Head of caudate nucleus (tissue), 42 donors: ENCODE results near the gene FAM3A.

Source experiments
- DNase-seq, 42 donors: peaks; one replicate each; pipeline versions ENCODE4 v3.0.0 to v3.0.0-alpha.2; 2020 to 2021; ENCODE audit warnings: mixed read lengths in 7 of 42
- intact Hi-C: fragments of 100-400 bp; cut with DNase I; formaldehyde crosslinking; loops from one replicate; pipeline ENCODE4 v1.15.0; 2022

The FAM3A gene

DNA sequence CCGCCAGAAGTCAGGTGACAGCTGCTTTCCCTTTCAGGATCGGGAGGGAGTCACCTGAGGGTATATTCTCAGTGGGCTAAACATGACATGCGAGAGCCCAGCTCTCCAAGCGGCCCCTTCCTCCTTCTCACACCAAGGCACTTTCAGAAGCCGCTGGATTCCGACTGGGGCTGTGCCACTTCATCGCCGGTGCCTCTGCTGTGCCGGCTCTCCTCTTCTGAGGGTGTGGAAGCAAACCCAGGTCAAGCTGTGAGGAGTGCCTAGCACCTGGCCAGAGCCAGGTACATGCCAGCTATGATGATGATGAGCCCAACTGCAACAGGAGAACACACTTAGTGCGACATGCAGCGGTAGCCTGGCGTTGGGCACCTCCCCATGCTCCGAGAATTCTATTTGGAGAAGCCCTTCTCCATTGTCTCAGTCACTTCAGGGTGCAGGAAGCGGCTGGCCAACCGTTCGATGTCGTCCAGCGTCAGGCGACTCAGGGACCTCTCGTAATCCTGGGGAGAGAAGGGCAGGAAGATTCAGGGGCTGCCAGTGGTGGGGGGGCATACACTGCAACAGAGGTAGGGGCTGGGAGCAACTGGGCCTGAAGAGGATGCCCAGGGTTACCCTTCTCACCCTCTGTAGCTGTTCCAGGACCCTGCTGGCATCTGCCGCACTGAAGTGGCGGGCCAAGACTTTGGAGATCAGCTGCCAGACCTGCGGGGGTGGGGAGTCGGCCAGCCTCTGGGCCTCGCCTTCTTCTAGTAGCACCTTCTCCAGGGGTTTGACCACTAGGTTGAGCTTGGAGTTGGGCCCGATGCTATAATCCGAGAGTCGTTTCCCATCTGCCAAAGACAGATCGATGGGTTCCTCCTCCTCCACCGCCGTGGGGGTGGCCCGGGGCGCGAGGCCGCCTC, 30.6 kb downstream of the FAM3A start:
- peak in 1 of 42 donors; percentile 17 for DNase-seq
- intact Hi-C loops = no loop called here

DNA sequence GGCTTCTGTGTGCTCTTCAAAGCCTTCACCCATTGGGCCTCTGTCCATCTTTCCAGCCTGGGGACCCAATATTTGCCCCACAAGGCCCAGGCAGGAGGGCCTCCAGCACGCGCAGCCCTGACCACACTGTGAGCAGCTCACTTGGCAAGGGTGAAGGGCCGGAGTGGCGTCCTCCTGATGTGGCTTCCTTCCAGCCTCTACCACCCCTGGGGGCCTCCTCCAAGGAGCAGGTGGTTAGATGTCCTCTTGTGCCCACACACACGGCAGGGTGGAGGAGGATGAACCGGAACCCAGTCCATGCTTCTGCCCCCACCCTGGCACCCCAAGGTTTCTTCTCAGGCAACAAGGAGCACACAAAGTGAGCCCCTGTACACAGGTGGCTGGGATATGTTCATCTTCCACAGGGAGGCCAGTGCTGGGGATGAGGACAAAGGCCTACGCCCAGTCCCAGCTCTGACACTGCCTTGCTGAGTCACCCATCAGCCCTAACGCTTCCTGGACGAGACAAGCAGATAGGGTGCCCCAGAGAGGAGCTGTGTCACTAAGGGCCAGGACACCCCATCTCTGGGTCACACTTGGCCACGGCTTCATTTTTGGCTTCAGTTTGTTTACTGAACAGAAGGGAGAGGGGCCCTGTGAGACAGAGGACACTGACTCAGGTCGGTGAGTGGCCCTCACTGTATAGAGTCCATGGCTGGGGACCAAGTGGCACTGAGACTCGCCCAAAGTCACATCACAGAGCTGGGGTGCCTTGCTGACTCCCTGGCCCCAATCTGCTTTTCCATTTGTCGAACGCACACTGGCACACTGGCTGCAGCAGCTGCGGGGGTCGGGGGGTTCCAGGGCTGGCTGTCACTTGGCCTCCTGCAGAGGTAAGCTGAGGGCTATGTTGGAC, 31.5 kb downstream of the FAM3A start:
- DNase-seq = no peak
- intact Hi-C loops = no loop called here

DNA sequence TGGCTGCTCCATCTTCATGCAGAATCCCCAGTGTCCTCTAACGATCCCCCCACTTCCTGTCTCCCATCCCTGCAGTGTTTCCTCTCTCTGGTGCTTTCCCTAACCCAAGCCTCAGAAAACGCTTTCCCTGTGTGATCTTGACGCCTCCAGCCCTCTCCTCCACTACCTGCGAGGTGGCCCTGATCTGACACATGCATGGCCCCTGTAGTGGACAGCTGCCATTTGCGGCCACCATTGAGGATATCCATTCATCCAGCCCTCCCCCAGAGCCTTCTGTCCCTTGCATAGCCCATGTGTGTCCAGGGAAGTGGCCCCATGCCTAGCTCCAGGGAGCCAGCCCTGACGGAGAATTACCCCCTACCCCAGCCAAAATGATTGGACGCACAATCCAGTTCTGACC, 32.7 kb downstream of the FAM3A start:
- intact Hi-C loops = no loop called here
- no peak for DNase-seq

DNA sequence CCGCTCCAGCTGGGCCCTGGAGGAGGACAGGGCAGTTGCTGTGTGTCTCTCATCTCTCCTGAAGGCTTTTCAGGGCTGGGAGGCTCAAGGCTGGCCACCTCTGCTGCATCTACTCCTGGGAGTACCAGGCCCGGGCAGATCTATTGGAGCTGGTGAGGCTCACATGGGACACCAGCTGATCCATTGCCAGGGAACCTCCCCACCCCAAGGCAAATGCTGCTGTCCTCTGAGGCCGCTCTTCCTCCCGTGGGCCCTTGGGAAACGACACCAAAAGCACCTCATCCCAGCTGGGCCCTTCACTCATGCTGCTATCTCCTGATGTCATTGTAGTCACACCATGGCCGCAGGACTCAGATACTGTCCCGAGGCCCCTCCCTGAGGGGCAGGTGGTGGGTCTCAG, 33.2 kb downstream of the FAM3A start:
- intact Hi-C loops = no loop called here
- no peak for DNase-seq

DNA sequence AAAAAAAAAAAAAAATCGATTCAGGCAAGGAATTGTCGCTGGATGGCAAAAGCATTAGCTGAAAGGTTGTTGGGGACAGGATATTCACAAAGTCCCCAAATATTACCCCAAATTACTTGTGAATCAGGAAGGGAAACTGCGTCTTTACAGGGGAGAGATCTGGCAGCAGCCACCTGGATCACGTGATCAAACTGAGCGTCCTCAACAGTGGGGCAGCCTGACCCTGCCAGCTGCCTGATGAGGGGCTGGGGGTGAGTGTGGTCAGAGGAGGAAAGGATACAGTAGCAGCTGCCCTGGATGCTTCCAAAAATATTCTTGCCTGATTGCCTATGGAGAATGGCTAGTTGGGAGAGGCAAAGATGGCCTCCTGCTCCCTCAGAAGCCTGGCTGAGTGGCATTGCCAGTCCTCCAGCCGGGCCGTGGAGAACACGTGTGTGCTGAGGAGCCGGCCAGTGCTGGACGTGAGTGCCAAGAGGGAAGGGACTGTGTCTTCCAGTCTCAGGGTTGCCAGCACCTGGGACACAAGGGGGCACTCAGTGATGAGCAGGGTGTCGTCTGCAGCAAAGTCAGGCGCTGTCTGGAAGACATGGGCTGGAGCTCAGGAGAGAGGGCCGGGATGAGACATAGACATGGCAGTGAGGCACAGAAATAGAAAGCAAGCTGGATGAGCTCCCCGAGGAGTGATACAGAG, 34.0 kb downstream of the FAM3A start:
- intact Hi-C loops = no loop called here
- DNase-seq = no peak

DNA sequence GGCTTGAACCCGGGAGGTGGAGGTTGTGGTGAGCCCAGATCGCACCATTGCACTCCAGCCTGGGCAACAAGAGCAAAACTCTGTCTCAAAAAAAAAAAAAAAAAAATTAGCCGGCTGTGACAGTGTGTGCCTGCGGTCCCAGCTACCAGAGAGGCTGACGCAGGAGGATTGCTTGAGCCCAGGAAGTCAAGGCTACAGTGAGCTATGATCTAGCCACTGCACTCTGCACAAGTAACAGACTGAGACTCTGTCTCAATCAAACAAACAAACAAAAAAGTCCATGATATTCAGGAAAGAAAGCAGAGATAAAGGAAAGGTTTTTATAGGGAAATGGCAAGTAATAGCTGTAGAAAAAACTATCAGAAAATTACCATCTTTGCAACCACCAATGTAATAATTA, 34.8 kb downstream of the FAM3A start:
- DNase-seq = no peak
- intact Hi-C loops = no loop called here

DNA sequence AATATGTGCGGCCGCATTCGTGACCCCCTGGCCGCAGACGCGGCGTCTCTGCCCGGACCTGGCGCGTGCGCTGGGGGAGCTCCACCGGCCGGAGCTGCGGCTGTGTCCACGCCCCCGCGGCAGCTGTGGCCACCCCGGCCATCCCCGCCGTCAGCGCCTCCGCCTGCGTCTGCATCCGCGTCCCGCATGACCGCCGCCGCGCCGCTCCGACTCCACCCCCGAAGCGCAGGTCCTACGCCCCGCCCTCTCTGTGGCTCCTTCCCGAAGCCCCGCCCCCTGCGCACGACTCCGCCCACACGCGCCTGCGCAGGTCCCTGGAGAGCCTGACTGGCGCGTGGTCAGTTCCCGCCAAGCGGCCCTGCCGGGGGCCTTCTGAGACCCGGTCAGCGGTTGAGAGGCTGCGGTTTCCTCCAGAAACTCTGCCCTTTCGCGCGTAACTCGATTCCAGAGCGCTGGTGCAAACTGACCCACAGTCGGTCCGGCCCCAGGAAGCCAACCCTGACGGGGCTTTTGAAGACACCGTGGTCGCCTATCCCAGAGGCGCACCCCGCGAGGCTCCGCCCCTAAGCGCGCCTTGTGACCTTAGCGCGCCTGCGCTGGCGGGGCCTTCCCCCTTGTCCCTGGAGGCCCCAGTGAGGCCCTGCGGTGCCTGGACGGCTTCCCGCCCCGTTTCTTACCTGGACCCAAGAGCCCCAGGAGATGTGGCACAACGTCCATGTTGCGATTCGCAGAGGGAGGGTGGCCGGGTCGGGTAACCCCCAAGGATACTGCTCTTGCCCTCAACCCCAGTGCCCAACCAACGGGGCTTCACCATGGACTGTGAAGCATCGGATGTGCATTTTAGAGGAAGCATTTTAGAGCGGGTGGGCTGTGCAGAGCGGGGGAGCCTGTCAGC, 37.1 kb downstream of the FAM3A start, which contains the start of gene LAGE3:
Gene LAGE3, minus strand, starts transcription at position 554 of the 895 bp plus-strand sequence. Its CDS starts 366 bp downstream, at position 188.
- intact Hi-C loops = no loop called here
- peak; percentile 75 to 97 (median 93) for DNase-seq

DNA sequence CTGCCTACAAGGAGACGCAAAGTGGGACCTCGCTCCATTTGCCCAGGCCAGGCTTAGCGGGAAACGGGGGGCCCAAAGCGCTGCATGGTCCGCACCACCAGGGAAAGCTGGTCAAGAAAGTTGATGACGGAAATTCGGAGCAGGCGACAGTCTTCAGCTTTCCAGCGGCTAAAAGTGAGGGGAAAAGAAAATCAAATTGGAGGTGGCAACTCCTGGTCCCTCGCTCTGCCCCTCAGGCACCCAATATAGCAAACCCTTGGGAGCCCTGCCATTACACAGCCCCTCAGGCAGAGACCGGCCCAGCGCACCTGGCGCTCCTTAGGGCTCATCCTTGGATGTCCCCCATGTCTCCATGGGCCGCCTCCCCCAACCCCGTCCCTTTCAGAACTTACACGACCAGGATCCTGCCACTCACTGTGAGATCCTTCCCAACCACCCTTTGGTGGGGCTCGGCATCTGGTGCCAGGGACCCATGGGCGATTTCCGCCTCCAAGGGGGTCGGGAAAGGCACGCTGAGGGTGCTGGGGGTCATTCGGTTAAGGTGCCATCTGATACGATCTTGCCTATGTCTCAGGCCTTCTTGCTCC, 38.0 kb downstream of the FAM3A start:
- intact Hi-C loops = no loop called here
- DNase-seq = no peak

DNA sequence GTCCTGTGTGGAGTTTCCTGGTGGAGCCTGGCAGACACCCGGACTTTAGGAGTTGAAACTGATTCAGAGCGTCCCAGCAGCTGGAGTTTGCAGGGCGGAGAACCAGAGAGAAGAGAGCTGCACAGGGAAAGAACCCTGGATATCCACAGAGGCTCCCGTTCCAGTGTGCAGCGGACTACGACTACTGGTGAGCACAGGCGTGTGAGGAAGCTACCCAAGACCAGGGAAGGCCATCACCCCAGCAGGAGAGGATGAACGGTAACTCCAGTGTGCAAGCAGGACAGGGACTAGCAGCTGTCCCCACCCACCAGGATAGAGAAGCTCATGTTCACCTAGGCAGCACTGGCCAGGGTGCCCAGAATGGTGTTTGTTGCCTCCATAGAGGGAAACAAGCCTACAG, 39.2 kb downstream of the FAM3A start:
- intact Hi-C loops = no loop called here
- DNase-seq = no peak

DNA sequence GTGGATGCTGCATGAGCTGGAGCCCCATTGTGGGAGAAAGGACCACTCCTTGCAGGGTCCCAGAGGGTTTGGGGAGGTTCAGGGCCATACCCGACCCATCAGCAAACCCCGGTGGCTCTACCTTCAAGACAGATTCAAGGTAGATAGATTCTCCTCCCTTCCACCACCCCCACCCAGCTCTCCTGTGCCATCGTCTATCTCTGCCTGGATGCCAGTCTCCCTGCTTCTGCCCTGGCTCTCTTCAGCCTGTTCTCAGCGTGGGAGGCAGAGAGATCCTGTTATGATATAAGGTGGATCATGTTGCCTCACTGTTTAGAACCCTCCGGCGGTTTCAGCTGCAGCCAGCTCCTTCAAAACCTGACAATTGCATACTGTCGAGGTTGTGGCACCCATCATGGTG, 42.3 kb downstream of the FAM3A start:
- intact Hi-C loops = no loop called here
- DNase-seq = no peak

DNA sequence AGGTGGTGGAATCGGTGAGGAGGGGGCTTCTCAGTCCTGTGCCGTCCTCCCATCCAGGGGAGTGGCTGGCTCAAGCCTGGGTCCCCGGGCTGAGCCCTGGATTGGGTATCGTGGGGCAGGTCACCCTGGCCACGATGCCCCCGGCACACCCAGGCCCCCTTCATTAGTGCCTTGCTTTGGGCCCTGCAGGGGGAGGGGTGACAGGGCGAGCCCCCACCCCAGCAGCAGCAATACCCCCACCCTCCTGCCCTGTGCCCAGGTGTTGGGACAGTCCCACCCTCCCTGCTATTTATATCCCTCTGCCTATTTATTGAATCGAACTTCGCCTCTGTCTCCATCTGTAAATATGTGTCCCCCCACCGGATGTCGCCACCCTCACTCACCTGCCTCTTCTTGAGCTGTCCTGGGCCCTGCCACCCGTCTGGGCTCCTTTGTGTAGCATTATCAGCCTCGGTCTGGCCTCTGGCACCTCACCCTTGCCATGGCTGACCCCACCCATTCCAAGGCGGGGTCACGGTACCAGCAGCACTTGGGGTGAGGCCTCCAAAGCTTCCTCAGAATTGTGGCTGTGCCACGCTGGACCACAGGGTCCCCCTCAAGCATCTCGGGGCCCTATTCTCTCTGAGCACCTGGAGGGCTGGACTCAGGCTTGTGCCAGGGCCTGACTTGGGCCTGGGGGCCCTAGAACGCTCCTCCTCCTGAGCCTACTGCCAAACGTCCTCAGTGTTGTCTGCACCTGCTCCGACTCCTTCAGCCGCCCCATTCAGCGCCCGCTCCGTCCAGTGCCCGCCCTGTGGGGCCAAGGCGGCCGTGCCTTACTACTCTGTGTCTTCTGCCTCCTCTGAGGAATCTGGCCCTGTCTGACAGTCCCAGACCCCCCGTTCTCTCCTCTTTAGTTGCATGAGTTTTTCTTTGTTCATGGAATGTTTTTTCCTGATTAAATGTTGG, 43.1 kb downstream of the FAM3A start:
- intact Hi-C loops = no loop called here
- no peak for DNase-seq

DNA sequence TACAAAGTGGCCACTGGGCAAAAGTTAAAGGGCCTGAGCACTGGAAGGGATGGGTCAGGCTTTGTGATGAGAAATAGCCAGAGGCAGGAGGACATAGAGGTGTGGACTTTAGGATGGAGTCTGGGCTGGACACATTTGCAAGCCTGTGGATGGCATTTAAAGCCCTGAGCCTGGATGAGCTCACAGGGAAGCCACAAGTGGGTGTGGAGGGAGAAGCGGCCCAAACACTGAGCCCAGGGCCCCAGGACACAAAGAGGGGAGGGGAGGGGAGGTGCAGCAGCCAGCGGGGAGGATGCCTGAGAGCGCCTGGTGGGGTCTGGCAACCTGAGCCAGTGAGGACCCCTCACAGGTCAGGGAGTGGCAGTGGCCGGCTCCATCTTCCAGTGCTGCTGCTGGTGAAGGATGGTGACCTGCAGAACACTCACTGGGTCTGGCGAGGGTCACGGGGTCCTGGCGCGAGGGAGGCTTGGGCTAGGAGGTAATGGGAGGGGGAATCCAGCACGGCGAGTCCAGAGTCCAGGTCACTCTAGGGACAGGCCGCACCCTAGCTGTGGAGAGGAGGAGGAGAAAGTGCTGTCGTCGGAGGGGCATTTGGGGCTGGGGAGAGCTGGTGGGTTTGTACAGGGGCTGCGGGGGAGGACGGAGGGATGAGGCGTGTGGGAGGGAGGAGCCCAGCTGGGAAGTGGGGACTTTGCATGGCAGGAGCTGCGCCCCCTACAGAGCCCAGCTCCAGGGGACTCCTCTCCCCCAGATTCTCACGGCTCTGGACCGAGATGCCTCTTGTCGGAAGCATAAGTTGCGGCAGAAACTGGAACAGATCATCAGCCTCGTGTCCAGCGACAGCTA, 44.0 kb downstream of the FAM3A start:
- intact Hi-C loops = no loop called here
- no peak for DNase-seq

DNA sequence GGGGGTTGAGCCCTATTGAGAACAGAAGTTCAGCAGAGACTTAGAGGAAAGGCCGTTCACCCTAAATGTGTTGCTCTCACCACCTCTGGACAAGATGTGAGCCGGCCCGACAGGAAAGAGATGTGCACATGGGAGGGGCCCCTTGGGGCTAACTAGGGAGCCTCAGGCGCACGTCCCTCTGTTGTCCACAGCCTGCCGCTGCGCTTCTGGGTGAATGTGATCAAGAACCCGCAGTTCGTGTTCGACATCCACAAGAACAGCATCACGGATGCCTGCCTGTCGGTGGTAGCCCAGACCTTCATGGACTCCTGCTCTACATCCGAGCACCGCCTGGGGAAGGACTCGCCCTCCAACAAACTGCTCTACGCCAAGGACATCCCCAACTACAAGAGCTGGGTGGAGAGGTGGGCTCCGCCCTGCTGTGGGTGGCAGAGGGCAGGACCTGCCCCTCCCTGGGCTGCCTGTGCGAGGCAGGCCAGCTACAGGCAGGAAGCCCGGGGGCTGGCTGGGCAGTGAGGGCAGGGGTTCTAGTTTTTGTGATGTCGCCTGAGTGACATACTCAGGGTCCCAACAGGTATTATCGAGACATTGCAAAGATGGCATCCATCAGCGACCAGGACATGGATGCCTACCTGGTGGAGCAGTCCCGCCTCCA, 45.0 kb downstream of the FAM3A start:
- no peak for DNase-seq
- intact Hi-C loops = no loop called here

DNA sequence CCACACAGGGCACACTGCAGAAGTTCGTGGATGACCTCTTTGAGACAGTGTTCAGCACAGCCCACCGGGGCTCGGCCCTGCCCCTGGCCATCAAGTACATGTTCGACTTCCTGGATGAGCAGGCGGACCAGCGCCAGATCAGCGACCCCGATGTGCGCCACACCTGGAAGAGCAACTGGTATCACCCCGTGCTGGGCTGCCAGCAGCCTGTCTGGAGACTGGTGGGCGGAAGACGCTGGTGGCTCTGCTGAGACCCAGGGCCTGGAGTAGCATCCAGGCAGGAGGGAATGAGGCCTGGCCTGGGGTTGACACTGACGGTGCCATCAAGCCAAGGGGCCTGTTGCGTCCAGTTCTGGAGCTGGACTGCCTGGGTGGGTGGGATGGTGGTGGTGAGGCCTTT, 45.6 kb downstream of the FAM3A start:
- intact Hi-C loops = no loop called here
- no peak for DNase-seq

DNA sequence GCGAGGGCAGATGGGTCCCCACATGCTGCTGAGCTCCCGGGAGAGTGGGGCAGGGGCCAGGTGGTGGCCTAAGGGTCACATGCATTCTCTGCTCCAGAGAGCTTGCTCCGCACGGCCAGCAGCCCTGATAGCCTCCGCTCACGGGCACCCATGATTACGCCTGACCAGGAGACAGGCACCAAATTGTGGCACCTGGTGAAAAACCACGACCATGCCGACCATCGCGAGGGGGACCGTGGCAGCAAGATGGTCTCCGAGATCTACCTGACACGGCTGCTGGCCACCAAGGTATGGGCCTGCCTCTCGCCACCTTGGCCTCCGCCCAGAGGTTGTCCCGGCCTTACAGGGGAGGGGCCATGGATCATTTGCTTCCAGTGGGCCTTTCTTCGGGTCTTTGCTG, 46.2 kb downstream of the FAM3A start:
- intact Hi-C loops = no loop called here
- no peak for DNase-seq

DNA sequence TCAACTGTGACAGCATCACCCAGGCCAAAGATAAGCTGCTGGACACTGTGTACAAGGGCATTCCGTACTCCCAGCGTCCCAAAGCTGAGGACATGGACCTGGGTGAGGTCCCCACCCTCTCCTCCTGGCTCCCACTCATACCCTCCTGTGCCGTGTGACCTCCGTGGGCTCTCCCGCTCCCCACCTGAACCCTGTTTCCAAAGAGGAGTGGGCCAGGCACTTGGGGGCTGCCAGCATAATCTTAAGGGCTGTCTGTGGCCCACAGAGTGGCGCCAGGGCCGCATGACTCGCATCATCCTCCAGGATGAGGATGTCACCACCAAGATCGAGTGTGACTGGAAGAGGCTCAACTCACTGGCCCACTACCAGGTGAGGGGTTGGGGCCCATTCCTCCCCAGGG, 46.9 kb downstream of the FAM3A start:
- DNase-seq = no peak
- intact Hi-C loops = no loop called here
